ENCODE results near the gene NELL1. TPM values are rescaled to one million over a fixed set of nuclear protein-coding genes. Genes with fewer than 3 reads are reported as not detected.

The NELL1 gene
- total and polyA plus RNA-seq, 4 donors: 0.05 to 0.31 (median 0.12) TPM; not detected in 1

DNA sequence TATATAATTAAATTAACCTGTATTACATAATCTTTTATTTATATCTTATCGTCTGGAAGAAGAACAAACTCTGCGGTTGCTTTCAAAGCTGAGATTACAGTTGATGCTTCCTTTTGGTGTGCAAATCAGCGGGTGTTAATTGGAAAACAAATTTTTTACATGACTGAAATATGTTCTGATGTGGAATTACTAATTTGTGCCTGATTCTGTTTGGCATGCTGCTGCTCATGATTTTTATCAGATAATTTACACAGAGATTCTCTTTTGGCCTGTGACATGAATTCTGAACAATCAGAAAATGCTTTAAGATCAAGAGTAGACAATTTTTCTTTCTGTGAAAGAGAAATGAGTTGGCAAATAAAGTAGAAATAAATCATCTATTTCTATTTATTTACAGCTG lies 510.8 kb downstream of the NELL1 start:
- no peak overlapping the region for H3K27ac ChIP-seq (ENCODE audit: low read depth in 1 of 2, low read length in 1 of 2)
- H3K9ac ChIP-seq (ENCODE audit: insufficient read depth in 1 of 2, low read length in 2 of 2): no peak overlapping the region
- WGBS, 2 donors: 37 to 50% methylated on average over 3 of the region's 3 CpGs
- no peaks in the 10 kb centered on the region for H3K27me3 ChIP-seq (ENCODE audit: control insufficient read depth in 3 of 3, insufficient read depth in 3 of 3, low read length in 2 of 3)
- no peaks in the 10 kb centered on the region for H3K9me3 ChIP-seq (ENCODE audit: control insufficient read depth in 4 of 4, insufficient read depth in 3 of 4, low read length in 3 of 4)
- TF ChIP-seq, protein P1, sequence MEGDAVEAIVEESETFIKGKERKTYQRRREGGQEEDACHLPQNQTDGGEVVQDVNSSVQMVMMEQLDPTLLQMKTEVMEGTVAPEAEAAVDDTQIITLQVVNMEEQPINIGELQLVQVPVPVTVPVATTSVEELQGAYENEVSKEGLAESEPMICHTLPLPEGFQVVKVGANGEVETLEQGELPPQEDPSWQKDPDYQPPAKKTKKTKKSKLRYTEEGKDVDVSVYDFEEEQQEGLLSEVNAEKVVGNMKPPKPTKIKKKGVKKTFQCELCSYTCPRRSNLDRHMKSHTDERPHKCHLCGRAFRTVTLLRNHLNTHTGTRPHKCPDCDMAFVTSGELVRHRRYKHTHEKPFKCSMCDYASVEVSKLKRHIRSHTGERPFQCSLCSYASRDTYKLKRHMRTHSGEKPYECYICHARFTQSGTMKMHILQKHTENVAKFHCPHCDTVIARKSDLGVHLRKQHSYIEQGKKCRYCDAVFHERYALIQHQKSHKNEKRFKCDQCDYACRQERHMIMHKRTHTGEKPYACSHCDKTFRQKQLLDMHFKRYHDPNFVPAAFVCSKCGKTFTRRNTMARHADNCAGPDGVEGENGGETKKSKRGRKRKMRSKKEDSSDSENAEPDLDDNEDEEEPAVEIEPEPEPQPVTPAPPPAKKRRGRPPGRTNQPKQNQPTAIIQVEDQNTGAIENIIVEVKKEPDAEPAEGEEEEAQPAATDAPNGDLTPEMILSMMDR (IDR thresholded peaks at IDR 0.05; ENCODE audit: control extremely low read depth, extremely low read depth): no peak
- no peak for ATAC-seq (ENCODE audit: insufficient read depth, low FRiP score)
- no peak overlapping the region for H3K4me3 ChIP-seq
- DNase-seq: peak in 1 of 3 donors; percentile 17
- H3K4me1 ChIP-seq (ENCODE audit: control insufficient read depth in 5 of 5, insufficient read depth in 5 of 5, low read length in 5 of 5): peaks cover 0 to 4% (median 0%) of the 10 kb centered on the region in 5 donors
- no peaks in the 10 kb centered on the region for H3K36me3 ChIP-seq (ENCODE audit: control insufficient read depth in 4 of 4, insufficient read depth in 4 of 4, low read length in 4 of 4)

DNA sequence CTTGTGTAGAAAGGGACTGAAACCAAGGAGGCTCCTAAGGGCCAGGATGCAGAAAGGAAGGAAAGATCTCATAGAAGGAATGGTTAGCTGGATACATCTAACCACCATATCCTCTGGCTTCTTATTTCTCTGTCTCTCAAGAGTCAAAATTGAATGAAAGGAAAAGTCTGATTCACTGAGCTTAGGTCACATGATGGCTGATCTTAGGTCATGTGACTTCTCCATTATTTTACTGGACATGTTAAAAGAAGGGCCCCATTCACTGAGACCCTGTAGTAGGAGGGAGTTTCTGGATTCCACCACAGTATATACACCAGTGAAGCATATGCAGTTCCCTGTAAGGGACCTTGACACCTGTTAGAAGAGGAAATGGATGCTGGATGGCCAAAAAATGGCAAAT lies 516.6 kb downstream of the NELL1 start:
- ATAC-seq (ENCODE audit: insufficient read depth, low FRiP score): no peak
- Histone ChIP-seq H3K9me3 (ENCODE audit: control insufficient read depth in 4 of 4, insufficient read depth in 3 of 4, low read length in 3 of 4) (no peaks in the 10 kb centered on the region), H3K36me3 (ENCODE audit: control insufficient read depth in 4 of 4, insufficient read depth in 4 of 4, low read length in 4 of 4) (no peaks in the 10 kb centered on the region), H3K27ac (ENCODE audit: low read depth in 1 of 2, low read length in 1 of 2) (no peak overlapping the region), H3K27me3 (ENCODE audit: control insufficient read depth in 3 of 3, insufficient read depth in 3 of 3, low read length in 2 of 3) (no peaks in the 10 kb centered on the region), H3K4me1 (ENCODE audit: control insufficient read depth in 5 of 5, insufficient read depth in 5 of 5, low read length in 5 of 5) (no peaks in the 10 kb centered on the region), H3K4me3 (no peak overlapping the region), H3K9ac (ENCODE audit: insufficient read depth in 1 of 2, low read length in 2 of 2) (no peak overlapping the region)
- DNase-seq: no peak
- TF ChIP-seq, protein P1 (IDR thresholded peaks at IDR 0.05; ENCODE audit: control extremely low read depth, extremely low read depth): no peak

DNA sequence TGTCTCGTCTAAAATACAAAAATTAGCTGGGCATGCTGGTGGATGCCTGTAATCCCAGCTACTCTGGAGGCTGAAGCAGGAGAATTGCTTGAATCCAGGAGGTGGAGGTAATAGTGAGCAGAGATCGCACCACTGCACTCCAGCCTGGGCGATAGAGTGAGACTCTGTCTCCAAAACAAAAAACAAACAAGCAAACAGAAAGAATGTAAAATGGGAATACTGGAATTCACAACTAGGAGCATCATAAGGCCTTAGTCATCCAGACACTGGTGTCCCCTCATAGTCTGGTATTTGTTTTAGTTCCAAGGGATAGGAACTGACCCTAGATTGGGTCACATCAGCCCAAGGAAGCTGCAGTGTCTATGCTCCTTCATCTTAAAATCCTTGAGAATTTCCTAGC lies 520.8 kb downstream of the NELL1 start:
- no peak overlapping the region for H3K4me3 ChIP-seq
- 91 to 94% methylated on average over 3 of the region's 3 CpGs for WGBS, 2 donors
- peaks cover 0 to 2% (median 0%) of the 10 kb centered on the region in 3 donors for H3K27me3 ChIP-seq (ENCODE audit: control insufficient read depth in 3 of 3, insufficient read depth in 3 of 3, low read length in 2 of 3)
- TF ChIP-seq, protein P1 (IDR thresholded peaks at IDR 0.05; ENCODE audit: control extremely low read depth, extremely low read depth): no peak
- no peaks in the 10 kb centered on the region for H3K9me3 ChIP-seq (ENCODE audit: control insufficient read depth in 4 of 4, insufficient read depth in 3 of 4, low read length in 3 of 4)
- H3K36me3 ChIP-seq (ENCODE audit: control insufficient read depth in 4 of 4, insufficient read depth in 4 of 4, low read length in 4 of 4): no peaks in the 10 kb centered on the region
- H3K27ac ChIP-seq (ENCODE audit: low read depth in 1 of 2, low read length in 1 of 2): no peak overlapping the region
- no peak for DNase-seq
- no peaks in the 10 kb centered on the region for H3K4me1 ChIP-seq (ENCODE audit: control insufficient read depth in 5 of 5, insufficient read depth in 5 of 5, low read length in 5 of 5)
- no peak for ATAC-seq (ENCODE audit: insufficient read depth, low FRiP score)
- no peak overlapping the region for H3K9ac ChIP-seq (ENCODE audit: insufficient read depth in 1 of 2, low read length in 2 of 2)

DNA sequence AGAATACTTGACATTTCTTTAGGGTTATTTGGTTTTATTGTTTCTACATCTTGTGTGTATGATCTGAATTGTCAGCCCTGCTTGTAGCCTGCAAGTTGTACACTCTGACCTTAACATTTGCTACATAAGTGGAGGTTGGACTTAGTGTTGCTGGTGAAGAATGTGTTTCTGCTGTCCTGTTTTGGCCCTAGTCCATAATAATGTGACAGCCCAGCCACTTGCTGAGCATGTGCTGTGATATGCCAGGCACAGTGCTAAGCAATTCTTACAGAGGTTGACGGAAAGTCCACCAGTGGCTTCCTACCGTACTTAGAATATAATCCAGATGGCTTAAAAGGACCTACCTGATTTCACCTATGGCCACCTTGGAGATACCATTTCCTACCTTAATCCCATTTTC lies 526.6 kb downstream of the NELL1 start:
- 49 to 76% methylated on average over 2 of the region's 2 CpGs for WGBS, 2 donors
- H3K4me1 ChIP-seq (ENCODE audit: control insufficient read depth in 5 of 5, insufficient read depth in 5 of 5, low read length in 5 of 5): no peaks in the 10 kb centered on the region
- no peak for ATAC-seq (ENCODE audit: insufficient read depth, low FRiP score)
- H3K9me3 ChIP-seq (ENCODE audit: control insufficient read depth in 4 of 4, insufficient read depth in 3 of 4, low read length in 3 of 4): peaks cover 0 to 2% (median 0%) of the 10 kb centered on the region in 4 donors
- peaks cover 0 to 2% (median 0%) of the 10 kb centered on the region in 3 donors for H3K27me3 ChIP-seq (ENCODE audit: control insufficient read depth in 3 of 3, insufficient read depth in 3 of 3, low read length in 2 of 3)
- TF ChIP-seq, protein P1 (IDR thresholded peaks at IDR 0.05; ENCODE audit: control extremely low read depth, extremely low read depth): no peak
- no peak overlapping the region for H3K27ac ChIP-seq (ENCODE audit: low read depth in 1 of 2, low read length in 1 of 2)
- no peaks in the 10 kb centered on the region for H3K36me3 ChIP-seq (ENCODE audit: control insufficient read depth in 4 of 4, insufficient read depth in 4 of 4, low read length in 4 of 4)
- H3K9ac ChIP-seq (ENCODE audit: insufficient read depth in 1 of 2, low read length in 2 of 2): no peak overlapping the region
- H3K4me3 ChIP-seq: no peak overlapping the region
- no peak for DNase-seq
